ENCODE data around the gene ZNF140.

- TF ChIP-seq CTCF (IDR thresholded peaks at IDR 0.05; ENCODE audit: insufficient read depth, low read length, poor library complexity, severe bottlenecking) (no peak), EZH2phosphoT487 (conservative IDR thresholded peaks at IDR 0.05; ENCODE audit: low read length) (no peak)
These were observed 18.8 kb upstream of the ZNF140 start for GRCh38 chr12:133061954-133062353.
